Nephron progenitor cell (in vitro differentiated cells): ENCODE measurements around the gene LRRC3C.
"Not testable (repeated sequence)": the region's sequence is repeated elsewhere in the genome, so short reads cannot be mapped to it uniquely, and the experiment has no call there.

Experiments
- DNase-seq: peaks from one replicate; pipeline ENCODE4 v3.0.0; 2021
- H3K27ac Mint-ChIP-seq: 2 replicates; pipeline ENCODE4 v1.8.0; 2021; ENCODE audit warnings: mild to moderate bottlenecking, moderate library complexity, mixed read lengths
- H3K27me3 Mint-ChIP-seq: 2 replicates; pipeline ENCODE4 v1.8.0; 2021; ENCODE audit warnings: mild to moderate bottlenecking, low read depth, mixed read lengths; ENCODE audit not compliant: poor library complexity
- H3K36me3 Mint-ChIP-seq: 2 replicates; pipeline ENCODE4 v1.8.0; 2021; ENCODE audit warnings: low read depth, mixed read lengths
- H3K4me1 Mint-ChIP-seq: 2 replicates; pipeline ENCODE4 v1.8.0; 2021; ENCODE audit warnings: mixed read lengths
- H3K4me3 Mint-ChIP-seq: 2 replicates; pipeline ENCODE4 v1.8.0; 2021; ENCODE audit warnings: mild to moderate bottlenecking, moderate library complexity, mixed read lengths
- H3K9me3 Mint-ChIP-seq: 2 replicates; pipeline ENCODE4 v1.8.0; 2021; ENCODE audit warnings: mild to moderate bottlenecking, moderate library complexity, mixed read lengths
- TF ChIP-seq, protein P1 (sequence below): fragments of 200-600 bp; sonication (generic); IDR thresholded peaks from 2 replicates; pipeline ENCODE4 v1.5.0; 2021; ENCODE audit warnings: antibody characterized with exemption

The LRRC3C gene

DNA sequence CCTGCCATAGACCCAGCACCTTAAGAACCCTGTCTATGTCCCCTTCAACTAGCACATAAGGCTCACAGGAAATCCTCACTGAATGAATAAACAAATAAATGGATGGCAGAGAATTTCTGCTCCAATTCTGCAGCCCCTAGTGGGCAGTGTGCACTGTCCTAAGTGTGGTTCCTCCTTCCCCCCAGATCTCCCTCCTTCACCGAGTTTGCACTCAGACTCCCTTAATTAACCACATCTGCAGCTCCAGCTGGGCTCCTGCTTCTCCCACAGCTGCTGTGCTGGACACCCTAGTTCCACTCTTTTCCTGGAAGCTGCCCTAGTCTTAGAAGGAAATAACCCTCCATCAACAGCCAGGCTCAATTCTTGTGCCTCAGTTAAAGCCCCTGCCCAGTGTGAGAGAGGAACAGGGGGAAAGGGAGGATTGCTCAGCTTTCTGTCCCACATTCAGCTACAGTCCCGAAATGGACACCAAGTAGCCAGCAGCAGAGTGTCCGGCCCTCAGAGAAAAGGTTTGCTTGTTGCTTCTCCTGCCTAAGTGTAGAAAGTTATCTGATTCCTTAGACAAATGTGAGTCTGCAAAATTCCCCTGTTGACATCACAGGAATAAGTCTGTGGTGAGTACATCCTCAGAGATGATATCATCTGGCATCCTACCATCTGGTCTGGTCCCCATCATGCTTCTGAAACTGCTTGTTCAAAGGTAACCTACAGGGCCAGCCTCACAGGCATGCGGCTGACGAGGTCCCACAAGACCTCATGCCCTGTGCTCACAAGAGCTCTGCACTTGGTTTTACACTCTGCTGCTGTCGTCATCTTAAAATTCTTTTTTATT is 12.3 kb downstream of the LRRC3C start:
- DNase-seq: no peak
- Mint-ChIP-seq H3K27ac (no peak overlapping the region), H3K27me3 (peaks cover 13% of the 10 kb centered on the region), H3K36me3 (no peaks in the 10 kb centered on the region), H3K4me1 (peaks cover 70% of the 10 kb centered on the region), H3K4me3 (no peak overlapping the region), H3K9me3 (no peaks in the 10 kb centered on the region)
- TF ChIP-seq, protein P1, sequence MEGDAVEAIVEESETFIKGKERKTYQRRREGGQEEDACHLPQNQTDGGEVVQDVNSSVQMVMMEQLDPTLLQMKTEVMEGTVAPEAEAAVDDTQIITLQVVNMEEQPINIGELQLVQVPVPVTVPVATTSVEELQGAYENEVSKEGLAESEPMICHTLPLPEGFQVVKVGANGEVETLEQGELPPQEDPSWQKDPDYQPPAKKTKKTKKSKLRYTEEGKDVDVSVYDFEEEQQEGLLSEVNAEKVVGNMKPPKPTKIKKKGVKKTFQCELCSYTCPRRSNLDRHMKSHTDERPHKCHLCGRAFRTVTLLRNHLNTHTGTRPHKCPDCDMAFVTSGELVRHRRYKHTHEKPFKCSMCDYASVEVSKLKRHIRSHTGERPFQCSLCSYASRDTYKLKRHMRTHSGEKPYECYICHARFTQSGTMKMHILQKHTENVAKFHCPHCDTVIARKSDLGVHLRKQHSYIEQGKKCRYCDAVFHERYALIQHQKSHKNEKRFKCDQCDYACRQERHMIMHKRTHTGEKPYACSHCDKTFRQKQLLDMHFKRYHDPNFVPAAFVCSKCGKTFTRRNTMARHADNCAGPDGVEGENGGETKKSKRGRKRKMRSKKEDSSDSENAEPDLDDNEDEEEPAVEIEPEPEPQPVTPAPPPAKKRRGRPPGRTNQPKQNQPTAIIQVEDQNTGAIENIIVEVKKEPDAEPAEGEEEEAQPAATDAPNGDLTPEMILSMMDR: peak; percentile 24

DNA sequence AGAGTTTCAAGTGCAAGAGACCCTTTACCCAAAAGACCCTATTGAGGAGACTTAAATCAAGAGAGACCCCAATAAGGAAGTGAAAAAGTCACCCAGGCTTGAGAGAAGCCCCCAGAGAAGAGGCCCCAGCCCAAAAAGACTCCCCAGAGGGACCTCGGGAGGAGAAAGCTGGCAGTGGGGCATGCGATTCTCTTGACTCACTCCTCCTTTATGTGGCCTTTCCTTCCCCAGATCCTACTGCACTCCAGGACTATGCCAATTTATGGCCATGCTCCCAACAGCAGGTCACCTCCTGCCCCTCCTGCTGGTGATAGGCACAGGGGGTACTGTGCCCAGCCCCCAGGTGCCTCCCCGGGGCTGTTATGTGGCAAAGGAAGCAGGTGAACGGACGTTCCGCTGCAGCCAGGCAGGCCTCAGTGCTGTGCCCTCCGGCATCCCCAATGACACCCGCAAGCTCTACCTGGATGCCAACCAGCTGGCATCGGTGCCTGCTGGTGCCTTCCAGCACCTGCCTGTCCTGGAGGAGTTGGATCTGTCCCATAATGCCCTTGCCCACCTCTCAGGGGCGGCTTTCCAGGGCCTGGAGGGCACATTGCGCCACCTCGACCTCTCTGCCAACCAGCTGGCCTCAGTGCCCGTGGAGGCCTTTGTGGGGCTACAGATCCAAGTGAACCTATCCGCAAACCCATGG is 16.3 kb downstream of the LRRC3C start:
- Mint-ChIP-seq H3K4me1 (peaks cover 71% of the 10 kb centered on the region), H3K36me3 (no peaks in the 10 kb centered on the region), H3K4me3 (no peak overlapping the region), H3K27ac (no peak overlapping the region), H3K9me3 (no peaks in the 10 kb centered on the region), H3K27me3 (peaks cover 9% of the 10 kb centered on the region)
- TF ChIP-seq, protein P1: no peak
- DNase-seq: no peak

DNA sequence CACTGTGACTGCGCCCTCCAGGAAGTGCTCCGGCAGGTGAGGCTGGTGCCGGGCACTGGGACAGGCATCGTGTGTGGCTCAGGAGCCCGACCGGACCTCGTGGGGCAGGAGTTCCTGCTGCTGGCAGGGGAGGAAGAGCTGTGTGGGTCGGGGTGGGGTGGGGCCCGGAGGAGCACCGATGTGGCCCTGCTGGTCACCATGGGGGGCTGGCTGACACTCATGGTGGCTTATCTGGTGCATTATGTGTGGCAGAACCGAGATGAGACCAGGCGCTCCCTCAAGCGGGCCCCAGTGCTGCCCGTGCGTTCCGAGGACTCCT is 16.8 kb downstream of the LRRC3C start:
- Mint-ChIP-seq H3K27ac (no peak overlapping the region), H3K36me3 (no peaks in the 10 kb centered on the region), H3K4me1 (peaks cover 71% of the 10 kb centered on the region), H3K27me3 (peaks cover 9% of the 10 kb centered on the region), H3K4me3 (no peak overlapping the region), H3K9me3 (no peaks in the 10 kb centered on the region)
- TF ChIP-seq, protein P1: no peak
- no peak for DNase-seq

DNA sequence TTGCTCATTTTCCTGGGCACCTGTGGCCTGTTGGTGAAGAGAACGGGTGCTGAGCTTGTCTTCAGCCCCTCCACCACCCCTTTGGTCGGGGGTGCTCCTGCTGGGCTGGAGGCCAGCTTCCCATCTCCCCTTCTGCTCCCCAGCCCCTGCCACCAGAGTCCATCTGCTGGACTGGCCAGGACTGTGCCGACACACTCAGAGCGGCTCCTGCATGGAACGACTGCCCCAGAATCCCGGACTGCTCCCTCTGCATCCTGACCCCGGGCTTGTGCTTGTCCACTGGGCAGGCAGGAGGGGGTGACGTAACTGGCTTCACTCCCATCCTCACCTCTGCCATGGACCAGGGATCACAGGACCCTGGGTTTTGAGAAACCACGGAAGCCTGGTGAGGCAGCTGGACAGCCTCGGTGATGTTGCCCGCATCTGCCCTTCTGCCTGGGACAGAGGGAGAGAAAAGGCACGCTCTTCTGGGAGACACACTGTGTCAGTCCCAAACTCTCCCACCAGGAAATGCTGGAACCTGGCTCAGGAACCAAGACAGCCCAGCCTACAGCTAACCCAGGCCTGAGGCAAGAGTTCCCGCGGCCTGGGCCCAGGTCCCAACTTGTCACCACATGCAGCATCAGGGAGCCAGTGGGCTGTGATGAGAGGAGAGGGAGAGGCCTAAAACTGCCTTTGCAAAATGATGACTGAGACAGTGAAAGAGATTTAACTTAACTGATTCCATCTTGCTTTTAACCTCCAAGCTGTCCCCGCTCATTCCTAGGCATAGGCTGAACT is 19.2 kb downstream of the LRRC3C start:
- Mint-ChIP-seq H3K36me3 (no peaks in the 10 kb centered on the region), H3K4me3 (no peak overlapping the region), H3K27me3 (peaks cover 13% of the 10 kb centered on the region), H3K4me1 (peaks cover 72% of the 10 kb centered on the region), H3K27ac (peak overlapping the region; percentile 71), H3K9me3 (no peaks in the 10 kb centered on the region)
- DNase-seq: no peak
- TF ChIP-seq, protein P1: no peak

DNA sequence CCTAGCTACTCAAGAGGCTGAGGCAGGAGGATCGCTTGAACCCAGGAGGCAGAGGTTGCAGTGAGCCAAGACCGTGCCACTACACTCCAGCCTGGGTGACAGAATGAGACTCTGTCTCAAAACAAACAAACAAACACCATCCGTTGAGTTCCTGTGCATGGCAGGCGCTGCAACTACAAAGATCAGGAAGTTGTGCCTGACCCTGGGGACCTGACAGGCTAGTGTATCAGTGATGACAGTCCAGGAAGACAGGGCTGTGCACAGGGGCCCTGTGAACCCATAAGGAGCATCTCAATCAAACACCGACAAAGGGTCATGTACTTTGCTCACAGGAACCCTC is 20.9 kb downstream of the LRRC3C start:
- Mint-ChIP-seq H3K27ac (peak overlapping the region; percentile 83), H3K4me1 (peaks cover 70% of the 10 kb centered on the region), H3K27me3 (peaks cover 13% of the 10 kb centered on the region)
- not testable (repeated sequence) for H3K4me3 Mint-ChIP-seq, DNase-seq, H3K9me3 Mint-ChIP-seq, H3K36me3 Mint-ChIP-seq

DNA sequence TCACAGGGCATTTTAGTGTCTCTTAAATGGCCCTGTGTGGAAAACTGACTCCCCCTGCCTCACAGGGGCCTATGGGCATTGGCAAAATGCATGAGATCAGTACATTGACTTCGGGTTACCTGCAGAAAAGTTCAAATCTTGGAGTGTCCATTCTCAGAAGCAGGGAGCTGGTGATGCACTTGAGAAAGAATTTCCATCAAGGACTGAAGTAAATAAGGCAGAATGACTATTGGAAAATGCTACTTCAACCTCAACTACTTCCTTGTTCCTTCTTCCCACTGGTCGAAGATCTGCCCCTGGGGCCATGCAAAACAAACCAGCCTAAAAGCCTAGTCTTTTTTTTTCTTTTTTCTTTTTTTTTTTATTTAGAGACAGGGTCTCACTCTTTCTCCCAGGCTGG is 21.5 kb downstream of the LRRC3C start:
- no peak for DNase-seq
- TF ChIP-seq, protein P1: no peak
- no peaks in the 10 kb centered on the region for H3K9me3 Mint-ChIP-seq
- H3K4me1 Mint-ChIP-seq: peaks cover 73% of the 10 kb centered on the region
- peak overlapping the region; percentile 83 for H3K27ac Mint-ChIP-seq
- H3K36me3 Mint-ChIP-seq: no peaks in the 10 kb centered on the region
- no peak overlapping the region for H3K4me3 Mint-ChIP-seq
- H3K27me3 Mint-ChIP-seq: peaks cover 13% of the 10 kb centered on the region
